WTC11 (cell line): Measurements from ENCODE around the gene GABARAPL2.

Source experiments
- ELF4 ChIP-seq: sonication (generic); formaldehyde crosslinking; IDR thresholded peaks from 2 replicates; pipeline ENCODE4 v1.8.1; 2022; ENCODE audit warnings: low read depth, mild to moderate bottlenecking, moderate library complexity, missing genetic modification reagents
- EMX1 ChIP-seq: fragments of 250-450 bp; sonication (Bioruptor Pico); IDR thresholded peaks from 2 replicates; pipeline ENCODE4 v1.8.0; 2021; ENCODE audit warnings: mild to moderate bottlenecking
- JUN ChIP-seq: sonication (generic); formaldehyde crosslinking; IDR thresholded peaks from 2 replicates; pipeline ENCODE4 v1.8.0; 2023; ENCODE audit warnings: mild to moderate bottlenecking, missing genetic modification reagents
- TF ChIP-seq, protein P1 (sequence below): fragments of 200-600 bp; IDR thresholded peaks from 2 replicates; pipeline ENCODE4 v1.8.0; 2022; ENCODE audit warnings: antibody characterized with exemption
- TF ChIP-seq, protein P2 (sequence below): sonication (generic); formaldehyde crosslinking; IDR thresholded peaks from 2 replicates; pipeline ENCODE4 v1.8.0; 2022; ENCODE audit warnings: mild to moderate bottlenecking, missing genetic modification reagents
- TF ChIP-seq, protein P3 (sequence below): sonication (generic); formaldehyde crosslinking; IDR thresholded peaks from 2 replicates; pipeline ENCODE4 v1.8.1; 2022; ENCODE audit warnings: mild to moderate bottlenecking, missing genetic modification reagents, moderate library complexity, borderline replicate concordance
- TF ChIP-seq, protein P4 (sequence below): sonication (generic); formaldehyde crosslinking; IDR thresholded peaks from 2 replicates; pipeline ENCODE4 v1.8.0; 2022; ENCODE audit warnings: mild to moderate bottlenecking, missing genetic modification reagents
- TF ChIP-seq, protein P5 (sequence below): sonication (generic); formaldehyde crosslinking; IDR thresholded peaks from 2 replicates; pipeline ENCODE4 v1.8.1; 2023; ENCODE audit warnings: mild to moderate bottlenecking, missing genetic modification reagents

DNA sequence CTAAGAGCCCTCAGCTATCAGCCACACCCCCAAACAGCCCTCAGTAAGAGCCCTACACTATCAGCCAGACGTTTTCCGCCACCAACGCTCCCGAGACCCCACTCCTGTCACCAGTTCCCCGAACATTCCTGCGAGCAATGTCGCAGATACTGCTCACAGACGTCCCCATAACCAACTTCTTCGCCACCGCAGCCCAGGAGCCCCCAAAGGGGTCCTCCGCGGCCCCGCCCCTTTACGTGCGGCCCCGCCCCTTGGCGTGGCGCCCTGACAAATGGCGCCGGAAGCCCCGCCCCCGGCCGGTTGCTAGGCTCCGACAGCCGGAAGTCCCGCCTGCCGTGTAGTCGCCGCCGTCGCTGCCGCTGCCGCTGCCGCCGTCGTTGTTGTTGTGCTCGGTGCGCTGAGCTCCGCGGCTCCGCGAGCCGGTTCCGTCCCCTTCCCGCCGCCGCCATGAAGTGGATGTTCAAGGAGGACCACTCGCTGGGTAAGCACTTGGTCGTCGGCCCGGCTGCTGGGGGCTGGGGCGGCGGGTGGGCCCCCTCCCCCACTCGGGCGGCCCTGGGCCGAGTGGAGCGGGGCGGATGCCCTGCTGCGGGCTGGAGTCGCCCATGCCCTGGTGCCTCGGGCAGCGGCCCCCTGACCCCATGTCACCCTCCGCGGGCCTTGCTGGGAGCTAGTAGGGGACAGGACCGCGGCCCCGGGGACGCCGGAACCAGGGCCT, at the start of gene GABARAPL2:
- TF ChIP-seq, protein P1, sequence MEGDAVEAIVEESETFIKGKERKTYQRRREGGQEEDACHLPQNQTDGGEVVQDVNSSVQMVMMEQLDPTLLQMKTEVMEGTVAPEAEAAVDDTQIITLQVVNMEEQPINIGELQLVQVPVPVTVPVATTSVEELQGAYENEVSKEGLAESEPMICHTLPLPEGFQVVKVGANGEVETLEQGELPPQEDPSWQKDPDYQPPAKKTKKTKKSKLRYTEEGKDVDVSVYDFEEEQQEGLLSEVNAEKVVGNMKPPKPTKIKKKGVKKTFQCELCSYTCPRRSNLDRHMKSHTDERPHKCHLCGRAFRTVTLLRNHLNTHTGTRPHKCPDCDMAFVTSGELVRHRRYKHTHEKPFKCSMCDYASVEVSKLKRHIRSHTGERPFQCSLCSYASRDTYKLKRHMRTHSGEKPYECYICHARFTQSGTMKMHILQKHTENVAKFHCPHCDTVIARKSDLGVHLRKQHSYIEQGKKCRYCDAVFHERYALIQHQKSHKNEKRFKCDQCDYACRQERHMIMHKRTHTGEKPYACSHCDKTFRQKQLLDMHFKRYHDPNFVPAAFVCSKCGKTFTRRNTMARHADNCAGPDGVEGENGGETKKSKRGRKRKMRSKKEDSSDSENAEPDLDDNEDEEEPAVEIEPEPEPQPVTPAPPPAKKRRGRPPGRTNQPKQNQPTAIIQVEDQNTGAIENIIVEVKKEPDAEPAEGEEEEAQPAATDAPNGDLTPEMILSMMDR, result no peak
- TF ChIP-seq, protein P2, sequence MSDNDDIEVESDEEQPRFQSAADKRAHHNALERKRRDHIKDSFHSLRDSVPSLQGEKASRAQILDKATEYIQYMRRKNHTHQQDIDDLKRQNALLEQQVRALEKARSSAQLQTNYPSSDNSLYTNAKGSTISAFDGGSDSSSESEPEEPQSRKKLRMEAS (CRISPR knock-in tag), result 0 out of 2 replicates have a peak, but pooled peaks have one; percentile 39
- TF ChIP-seq, protein P3, sequence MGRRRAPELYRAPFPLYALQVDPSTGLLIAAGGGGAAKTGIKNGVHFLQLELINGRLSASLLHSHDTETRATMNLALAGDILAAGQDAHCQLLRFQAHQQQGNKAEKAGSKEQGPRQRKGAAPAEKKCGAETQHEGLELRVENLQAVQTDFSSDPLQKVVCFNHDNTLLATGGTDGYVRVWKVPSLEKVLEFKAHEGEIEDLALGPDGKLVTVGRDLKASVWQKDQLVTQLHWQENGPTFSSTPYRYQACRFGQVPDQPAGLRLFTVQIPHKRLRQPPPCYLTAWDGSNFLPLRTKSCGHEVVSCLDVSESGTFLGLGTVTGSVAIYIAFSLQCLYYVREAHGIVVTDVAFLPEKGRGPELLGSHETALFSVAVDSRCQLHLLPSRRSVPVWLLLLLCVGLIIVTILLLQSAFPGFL (CRISPR knock-in tag), result no peak
- TF ChIP-seq EMX1 (no peak), JUN (peak; percentile 67; the same call in 1 of the 2 replicates), ELF4 (CRISPR knock-in tag) (no peak)
- TF ChIP-seq, protein P4, sequence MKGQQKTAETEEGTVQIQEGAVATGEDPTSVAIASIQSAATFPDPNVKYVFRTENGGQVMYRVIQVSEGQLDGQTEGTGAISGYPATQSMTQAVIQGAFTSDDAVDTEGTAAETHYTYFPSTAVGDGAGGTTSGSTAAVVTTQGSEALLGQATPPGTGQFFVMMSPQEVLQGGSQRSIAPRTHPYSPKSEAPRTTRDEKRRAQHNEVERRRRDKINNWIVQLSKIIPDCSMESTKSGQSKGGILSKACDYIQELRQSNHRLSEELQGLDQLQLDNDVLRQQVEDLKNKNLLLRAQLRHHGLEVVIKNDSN, result peak; percentile 53; the same call in 1 of the 2 replicates
- TF ChIP-seq, protein P5, sequence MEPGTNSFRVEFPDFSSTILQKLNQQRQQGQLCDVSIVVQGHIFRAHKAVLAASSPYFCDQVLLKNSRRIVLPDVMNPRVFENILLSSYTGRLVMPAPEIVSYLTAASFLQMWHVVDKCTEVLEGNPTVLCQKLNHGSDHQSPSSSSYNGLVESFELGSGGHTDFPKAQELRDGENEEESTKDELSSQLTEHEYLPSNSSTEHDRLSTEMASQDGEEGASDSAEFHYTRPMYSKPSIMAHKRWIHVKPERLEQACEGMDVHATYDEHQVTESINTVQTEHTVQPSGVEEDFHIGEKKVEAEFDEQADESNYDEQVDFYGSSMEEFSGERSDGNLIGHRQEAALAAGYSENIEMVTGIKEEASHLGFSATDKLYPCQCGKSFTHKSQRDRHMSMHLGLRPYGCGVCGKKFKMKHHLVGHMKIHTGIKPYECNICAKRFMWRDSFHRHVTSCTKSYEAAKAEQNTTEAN (CRISPR knock-in tag), result 0 out of 2 replicates have a peak, but pooled peaks have one; percentile 47
